HL-60/S4 treated with retinoic acid at 250 ng/mL for 4 days and 3 days (cell line): Measurements from ENCODE around the gene SHC2.
"Not testable (repeated sequence)": the region's sequence is repeated elsewhere in the genome, so short reads cannot be mapped to it uniquely, and the experiment has no call there.

Source experiments
- in situ Hi-C: fragments of 300-500 bp; cut with MboI; formaldehyde crosslinking; loops from 2 replicates; pipeline ENCODE4 v1.7.0; 2022; ENCODE audit warnings: low sequenced_read_pairs

The SHC2 gene

GRCh38 chr19:408902-409515, 51.8 kb downstream of the SHC2 start, which contains the start of gene C2CD4C:
Gene C2CD4C (minus strand): TSS chr19:409147. CDS start chr19:408361, 786 bp downstream.
- in situ Hi-C loops: no loop called here

GRCh38 chr19:408441-408901, 52.4 kb downstream of the SHC2 start:
- in situ Hi-C loops: no loop called here

- in situ Hi-C loops: no loop called here
Measured at GRCh38 chr19:407511-408440, 53.1 kb downstream of the SHC2 start.

DNA sequence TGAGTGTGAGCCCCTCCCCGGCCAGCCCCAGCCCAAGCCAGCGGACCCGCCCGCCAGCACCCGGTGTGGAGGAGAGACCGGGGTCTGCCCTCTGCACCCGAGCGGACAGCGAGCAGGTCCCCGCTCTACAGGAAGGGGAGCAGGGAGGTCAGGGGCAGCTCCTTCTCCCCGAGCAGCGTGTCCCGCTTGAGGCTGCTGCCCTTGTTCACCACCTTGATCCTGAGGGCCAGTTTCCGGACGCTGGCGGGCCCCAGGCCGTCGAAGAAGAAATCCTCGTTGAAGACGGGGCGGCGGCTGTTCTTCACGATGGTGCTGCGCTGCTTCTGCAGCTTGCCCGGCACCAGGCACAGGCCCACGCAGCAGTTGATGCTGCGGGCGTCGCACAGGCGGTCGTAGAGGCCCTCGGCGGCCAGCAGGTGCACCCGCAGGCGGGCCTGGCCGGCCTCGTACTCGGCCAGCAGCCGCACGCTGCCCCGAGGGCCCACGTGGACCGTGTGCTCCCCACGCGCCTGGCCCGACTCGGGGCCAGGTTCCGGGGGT, 53.8 kb downstream of the SHC2 start:
- in situ Hi-C loops: no loop called here

DNA sequence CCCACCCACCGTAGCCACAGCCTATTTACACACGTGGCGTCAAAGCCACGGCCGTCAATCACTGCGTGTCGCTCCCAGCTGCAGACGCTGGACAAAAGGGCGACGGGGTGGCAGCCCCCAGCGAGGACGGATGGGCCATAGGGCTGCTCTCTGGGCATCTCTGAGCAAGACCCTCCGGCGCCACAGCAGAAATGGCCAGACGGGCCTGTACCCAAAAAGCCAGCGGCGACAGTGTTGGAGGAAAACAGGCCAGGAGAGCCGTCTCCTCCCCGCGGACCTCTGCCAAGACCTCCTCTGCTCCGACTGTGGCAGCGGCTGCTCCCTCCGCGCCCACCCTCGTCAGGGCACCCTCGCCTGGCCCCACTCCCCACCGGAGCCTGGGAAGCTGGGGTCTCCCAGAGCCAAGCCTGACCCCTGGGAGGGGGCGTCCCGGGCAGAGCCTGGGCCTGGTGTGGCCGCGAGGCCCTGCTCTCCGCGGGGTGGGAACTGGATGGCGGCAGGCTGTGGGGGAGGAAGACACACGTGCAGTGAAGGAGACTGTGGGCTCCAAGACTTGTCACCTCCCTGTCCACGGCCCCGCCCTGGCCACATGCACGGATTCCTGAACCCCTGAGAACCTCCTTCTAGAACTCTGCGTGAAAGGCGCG, 54.6 kb downstream of the SHC2 start:
- in situ Hi-C loops: no loop called here

- in situ Hi-C loops: no loop called here
Measured at GRCh38 chr19:405121-405965, 55.5 kb downstream of the SHC2 start.

- in situ Hi-C loops: no loop called here
Measured at GRCh38 chr19:403221-404027, 57.4 kb downstream of the SHC2 start.

GRCh38 chr19:402786-403185, 58.0 kb downstream of the SHC2 start:
- in situ Hi-C loops: no loop called here

DNA sequence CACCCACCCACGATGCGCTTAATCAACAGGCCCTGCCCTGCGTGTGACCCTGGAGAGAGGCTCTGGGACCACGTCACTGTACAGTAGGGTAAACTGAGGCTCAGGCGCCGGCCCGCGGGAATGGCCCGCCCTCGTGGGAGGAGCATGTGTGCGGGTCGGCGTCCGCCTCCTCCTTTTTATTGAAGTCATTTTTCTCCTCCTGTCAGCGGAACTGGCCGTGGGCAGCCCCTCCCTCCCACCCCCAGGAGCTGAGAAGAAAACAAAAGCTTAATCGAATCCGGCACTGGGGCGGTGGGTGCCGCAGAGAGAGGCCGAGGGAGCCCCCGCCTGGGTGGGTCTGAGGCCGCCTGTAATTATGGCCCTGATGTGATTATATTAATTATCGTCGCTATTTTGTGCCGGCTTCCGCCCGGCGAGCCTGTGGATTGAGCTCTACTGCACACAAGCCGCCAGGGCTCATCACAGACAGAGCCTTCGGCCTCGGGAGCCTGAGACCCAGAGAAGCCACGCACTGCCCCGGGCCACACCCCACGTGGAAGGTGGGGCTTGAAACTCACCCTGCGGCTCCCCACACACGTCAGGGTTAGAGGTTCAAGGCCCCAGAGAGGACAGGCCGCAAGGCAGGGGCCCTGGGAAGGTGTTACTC, 58.8 kb downstream of the SHC2 start:
- in situ Hi-C loops: no loop called here

- in situ Hi-C loops: no loop called here
Measured at GRCh38 chr19:400976-401865, 59.6 kb downstream of the SHC2 start.

DNA sequence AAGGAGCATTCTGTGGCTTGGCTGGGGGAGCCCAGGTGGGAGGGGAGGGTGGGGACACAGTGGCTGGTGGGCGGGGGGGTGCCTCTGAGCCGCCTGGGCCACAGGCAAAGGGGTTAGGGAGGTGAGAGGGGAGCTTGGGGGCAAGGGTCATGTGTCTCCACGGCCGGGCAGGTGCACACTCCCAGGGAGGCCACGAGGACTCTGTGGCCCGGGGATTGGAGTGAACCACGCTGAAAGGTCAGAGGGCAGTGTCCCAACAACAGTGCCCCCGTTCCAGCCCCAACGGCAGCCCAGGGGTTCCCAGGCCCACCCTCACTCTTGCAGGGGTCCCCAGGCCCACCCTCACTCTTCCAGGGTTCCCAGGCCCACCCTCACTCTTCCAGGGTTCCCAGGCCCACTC, 61.5 kb downstream of the SHC2 start:
- in situ Hi-C loops: no loop called here

DNA sequence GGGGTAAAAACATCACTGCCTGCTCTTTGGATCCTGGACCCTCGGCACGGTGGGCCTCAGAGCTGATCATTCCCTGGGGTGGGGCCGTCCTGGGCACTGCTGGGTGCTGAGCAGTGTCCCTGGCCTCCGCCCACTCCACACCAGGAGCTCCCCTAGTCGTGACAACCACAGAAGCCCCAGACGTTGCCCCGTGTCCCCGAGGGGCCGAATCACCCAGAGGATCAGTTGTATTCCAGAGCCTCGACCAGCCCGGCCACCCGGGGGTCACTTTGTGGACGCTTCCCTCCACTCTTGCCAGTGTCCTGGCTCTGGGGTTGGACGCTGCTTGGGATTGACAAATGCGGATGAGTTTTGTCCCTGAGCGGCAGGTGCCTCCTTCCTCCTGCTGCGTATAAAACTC, 62.1 kb downstream of the SHC2 start:
- in situ Hi-C loops: no loop called here

DNA sequence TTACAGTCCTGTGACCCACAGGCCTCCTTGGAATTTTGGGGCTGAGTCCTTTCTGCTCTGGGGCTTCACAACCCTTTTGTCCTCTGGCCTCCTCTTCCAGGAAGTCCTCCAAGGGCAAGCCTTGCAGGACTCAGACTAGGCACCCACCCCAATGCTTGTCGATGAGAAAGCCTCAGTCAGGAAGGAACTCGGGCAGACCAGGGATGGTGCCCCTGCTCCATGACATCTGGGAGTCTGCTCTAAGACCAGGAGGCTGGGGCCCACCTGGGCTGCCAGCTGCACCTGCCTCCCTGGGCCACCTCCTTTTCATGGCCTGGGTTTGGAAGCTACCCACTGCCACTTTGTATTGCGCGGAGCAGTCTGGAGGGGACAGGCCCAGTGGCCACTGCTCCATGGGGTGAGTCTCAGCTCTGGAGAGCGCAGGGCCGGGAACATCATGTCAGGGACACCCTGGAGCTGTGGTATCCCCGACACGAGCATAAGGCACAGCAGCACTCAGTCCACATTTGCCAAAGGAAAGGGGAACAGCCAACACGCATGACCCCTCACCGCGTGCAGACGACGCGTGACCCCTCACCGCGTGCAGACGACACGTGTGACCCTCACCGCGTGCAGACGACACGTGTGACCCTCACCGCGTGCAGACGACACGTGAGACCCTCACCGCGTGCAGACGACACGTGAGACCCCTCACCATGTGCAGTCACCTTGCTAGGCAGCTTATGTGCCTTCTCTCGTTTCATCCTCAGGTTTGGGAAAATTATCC, 62.7 kb downstream of the SHC2 start:
- in situ Hi-C loops: no loop called here

- in situ Hi-C loops: no loop called here
Measured at GRCh38 chr19:397321-397720, 63.5 kb downstream of the SHC2 start.

DNA sequence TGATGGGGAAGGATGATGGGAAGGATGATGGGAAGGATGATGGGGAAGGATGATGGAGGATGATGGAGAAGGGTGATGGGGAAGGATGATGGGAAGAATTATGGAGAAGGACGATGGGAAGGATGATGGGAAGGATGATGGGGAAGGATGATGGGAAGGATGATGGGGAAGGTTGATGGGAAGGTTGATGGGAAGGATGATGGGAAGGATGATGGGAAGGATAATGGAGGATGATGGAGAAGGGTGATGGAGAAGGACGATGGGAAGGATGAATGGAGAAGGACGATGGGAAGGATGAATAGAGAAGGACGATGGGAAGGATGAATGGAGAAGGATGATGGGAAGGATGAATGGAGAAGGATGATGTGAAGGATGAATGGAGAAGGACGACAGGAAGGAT, 65.4 kb downstream of the SHC2 start:
- in situ Hi-C loops: no loop called here

GRCh38 chr19:394857-395256, 66.0 kb downstream of the SHC2 start:
- in situ Hi-C loops: not testable (repeated sequence)

GRCh38 chr19:393560-393959, 67.3 kb downstream of the SHC2 start:
- in situ Hi-C loops: not testable (repeated sequence)
